MM.1S (cell line): ENCODE measurements around the gene CARF.

ENCODE experiments used
- CTCF ChIP-seq: fragments of 300-600 bp; sonication (generic); IDR thresholded peaks from 2 replicates; pipeline ENCODE4 v1.5.1; 2016; ENCODE audit warnings: antibody characterized with exemption, low read length, mixed read lengths
- EZH2 ChIP-seq: fragments of 300-600 bp; sonication (generic); optimal IDR thresholded peaks from 2 replicates; pipeline ENCODE3; 2017; ENCODE audit warnings: low read depth, mild to moderate bottlenecking, antibody characterized with exemption, low read length, mixed read lengths
- EZH2phosphoT487 ChIP-seq: fragments of 300-600 bp; sonication (generic); IDR thresholded peaks from 2 replicates; pipeline ENCODE4 v1.6.1; 2018; ENCODE audit warnings: antibody characterized with exemption, low read length

GRCh38 chr2:202938960-202939359 lies 26.9 kb downstream of the CARF start:
- TF ChIP-seq CTCF (no peak), EZH2 (no peak), EZH2phosphoT487 (no peak)
